Gastrocnemius medialis (tissue), 4 donors: ENCODE data around the gene SPON1.

Experiments used
- POLR2A ChIP-seq, 2 donors: fragments of 450-650 bp; IDR thresholded peaks; one replicate each; pipeline ENCODE4 v1.6.1; 2017; ENCODE audit warnings: antibody characterized with exemption in 2 of 2, mild to moderate bottlenecking in 2 of 2, moderate library complexity in 2 of 2
- TF ChIP-seq, protein P1 (sequence below), 5 experiments: fragments of 450-650 bp in 3 of 5; fragments of 200-600 bp in 2 of 5; sonication (generic) in 2 of 5; IDR thresholded peaks in 4 of 5; conservative IDR thresholded peaks in 1 of 5; 1 replicate in 4 of 5; 2 replicates in 1 of 5; pipeline ENCODE4 v1.5.1; 2016 to 2019; ENCODE audit warnings: antibody characterized with exemption in 5 of 5, mild to moderate bottlenecking in 3 of 5, moderate library complexity in 3 of 5

DNA sequence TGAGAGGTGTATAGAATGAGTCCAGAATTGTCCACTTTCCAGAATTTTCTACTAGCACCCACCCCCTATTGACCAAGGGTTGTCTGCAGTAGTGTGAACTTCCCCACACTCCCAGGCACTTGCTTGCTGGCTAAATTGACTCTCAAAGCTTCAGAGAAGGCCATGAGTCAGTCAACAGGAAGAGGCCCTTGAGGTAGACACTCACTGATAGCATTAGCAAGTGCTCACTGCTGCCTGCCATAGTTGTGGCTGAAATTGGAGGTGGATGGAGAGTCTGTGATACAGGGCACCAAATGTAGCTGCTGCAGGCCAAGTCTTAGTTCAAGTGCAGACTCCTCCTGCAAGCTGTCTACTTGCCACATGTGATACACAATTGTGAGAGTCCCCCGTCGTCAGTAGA, 156.8 kb downstream of the SPON1 start:
- TF ChIP-seq, protein P1, sequence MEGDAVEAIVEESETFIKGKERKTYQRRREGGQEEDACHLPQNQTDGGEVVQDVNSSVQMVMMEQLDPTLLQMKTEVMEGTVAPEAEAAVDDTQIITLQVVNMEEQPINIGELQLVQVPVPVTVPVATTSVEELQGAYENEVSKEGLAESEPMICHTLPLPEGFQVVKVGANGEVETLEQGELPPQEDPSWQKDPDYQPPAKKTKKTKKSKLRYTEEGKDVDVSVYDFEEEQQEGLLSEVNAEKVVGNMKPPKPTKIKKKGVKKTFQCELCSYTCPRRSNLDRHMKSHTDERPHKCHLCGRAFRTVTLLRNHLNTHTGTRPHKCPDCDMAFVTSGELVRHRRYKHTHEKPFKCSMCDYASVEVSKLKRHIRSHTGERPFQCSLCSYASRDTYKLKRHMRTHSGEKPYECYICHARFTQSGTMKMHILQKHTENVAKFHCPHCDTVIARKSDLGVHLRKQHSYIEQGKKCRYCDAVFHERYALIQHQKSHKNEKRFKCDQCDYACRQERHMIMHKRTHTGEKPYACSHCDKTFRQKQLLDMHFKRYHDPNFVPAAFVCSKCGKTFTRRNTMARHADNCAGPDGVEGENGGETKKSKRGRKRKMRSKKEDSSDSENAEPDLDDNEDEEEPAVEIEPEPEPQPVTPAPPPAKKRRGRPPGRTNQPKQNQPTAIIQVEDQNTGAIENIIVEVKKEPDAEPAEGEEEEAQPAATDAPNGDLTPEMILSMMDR (IDR thresholded peaks at IDR 0.05 in 4 of 5, conservative IDR thresholded peaks at IDR 0.05 in 1 of 5), result no peak
- no peak for TF ChIP-seq POLR2A (IDR thresholded peaks at IDR 0.05)
